Activated CD4-positive, alpha-beta T cell treated with anti-CD3 and anti-CD28 coated beads, Interleukin-10, Interleukin-2, amounts not matched to agents 100 ng/mL and 50 ng/mL, durations not matched to agents 16 hours and 8 hours (primary cell): ENCODE data around the gene METTL16.
"Not testable (repeated sequence)": the region's sequence is repeated elsewhere in the genome, so short reads cannot be mapped to it uniquely, and the experiment has no call there.

Source experiments
- DNase-seq: peaks from one replicate; pipeline ENCODE4 v3.0.0-alpha.2; 2020

The METTL16 gene

DNA sequence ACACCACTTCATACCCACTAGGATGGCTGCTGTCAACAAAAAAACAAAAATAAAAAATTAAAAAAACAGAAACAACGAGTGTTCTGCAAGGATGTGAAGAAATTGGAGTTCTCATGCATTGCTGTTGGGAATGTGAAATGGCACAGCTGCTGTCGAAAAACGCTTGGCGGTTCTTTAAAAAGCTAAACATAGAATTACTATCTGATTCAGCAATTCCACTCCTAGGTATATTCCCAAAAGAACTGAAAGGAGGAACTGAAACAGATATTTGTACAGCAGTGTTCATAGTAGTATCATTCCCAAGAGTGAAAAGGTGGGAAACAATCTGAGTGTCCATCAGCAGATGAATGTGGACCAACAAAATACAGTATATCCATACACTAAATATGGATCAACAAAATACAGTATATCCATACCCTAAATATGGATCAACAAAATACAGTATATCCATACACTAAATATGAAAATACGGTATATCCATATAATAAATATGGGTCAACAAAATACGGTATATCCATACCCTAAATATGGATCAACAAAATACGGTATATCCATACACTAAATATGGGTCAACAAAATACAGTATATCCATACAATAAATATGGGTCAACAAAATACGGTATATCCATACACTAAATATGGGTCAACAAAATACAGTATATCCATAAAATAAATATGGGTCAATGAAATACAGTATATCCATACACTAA, 8.7 kb downstream of the METTL16 start:
- DNase-seq = no peak

DNA sequence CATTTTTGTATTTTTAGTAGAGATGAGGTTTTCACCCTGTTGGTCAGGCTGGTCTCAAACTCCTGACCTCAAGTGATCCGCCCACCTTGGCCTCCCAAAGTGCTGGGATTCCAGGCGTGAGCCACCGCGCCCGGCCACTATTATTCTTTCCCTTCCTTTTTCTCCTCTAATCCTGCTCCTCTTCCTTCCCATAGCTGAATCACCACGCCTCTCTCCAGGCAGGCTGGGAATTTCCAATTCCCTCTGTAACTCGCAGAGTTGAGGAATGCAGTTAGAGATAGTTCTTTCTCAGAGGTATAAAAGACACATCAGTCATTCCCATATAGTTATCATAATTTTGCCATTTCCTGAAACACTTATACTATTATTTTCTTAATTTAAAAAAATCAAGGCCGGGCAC, 11.2 kb downstream of the METTL16 start:
- no peak for DNase-seq

- not testable (repeated sequence) for DNase-seq
Measured at GRCh38 chr17:2489286-2489685, 22.4 kb downstream of the METTL16 start.

DNA sequence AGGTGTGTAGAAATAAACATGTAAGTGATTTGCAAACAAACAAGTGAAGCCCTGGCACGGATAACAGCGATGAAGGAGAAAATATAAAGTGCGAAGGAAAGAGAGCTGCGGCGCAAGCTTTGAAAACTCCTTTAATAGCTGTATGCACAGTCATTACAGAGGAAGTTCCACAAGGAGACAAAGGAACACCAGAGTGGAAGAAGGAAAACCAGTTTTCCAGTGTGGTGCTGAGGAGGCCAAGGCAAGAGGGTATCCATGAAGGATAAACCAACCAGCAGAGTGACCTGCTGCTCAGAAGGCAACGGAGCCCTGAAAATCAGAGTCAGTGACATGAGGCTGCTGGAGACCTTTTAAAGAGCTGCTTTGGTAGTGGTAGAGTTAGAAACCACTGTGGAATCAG, 24.4 kb downstream of the METTL16 start:
- no peak for DNase-seq

DNA sequence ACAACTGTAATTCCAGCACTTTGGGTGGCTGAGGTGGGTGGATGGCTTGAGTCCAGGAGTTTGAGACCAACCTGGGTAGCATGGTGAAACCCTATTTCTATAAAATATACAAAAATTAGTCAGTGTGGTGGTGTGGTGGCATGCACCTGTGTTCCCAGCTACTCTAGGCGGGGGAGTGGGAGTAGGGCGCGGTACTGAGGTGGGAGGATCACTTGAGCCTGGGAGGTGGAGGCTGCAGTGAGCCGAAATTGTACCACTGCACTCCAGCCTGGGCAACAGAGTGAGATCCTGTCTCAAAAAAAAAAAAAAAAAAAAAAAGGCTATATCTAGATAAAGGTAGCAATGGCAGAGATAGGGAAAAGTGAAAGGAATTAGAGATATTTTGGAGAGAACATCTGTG, 25.0 kb downstream of the METTL16 start:
- DNase-seq = not testable (repeated sequence)

- DNase-seq = no peak
Measured at GRCh38 chr17:2485970-2486369, 25.7 kb downstream of the METTL16 start.

GRCh38 chr17:2485543-2485942, 26.1 kb downstream of the METTL16 start:
- no peak for DNase-seq

DNA sequence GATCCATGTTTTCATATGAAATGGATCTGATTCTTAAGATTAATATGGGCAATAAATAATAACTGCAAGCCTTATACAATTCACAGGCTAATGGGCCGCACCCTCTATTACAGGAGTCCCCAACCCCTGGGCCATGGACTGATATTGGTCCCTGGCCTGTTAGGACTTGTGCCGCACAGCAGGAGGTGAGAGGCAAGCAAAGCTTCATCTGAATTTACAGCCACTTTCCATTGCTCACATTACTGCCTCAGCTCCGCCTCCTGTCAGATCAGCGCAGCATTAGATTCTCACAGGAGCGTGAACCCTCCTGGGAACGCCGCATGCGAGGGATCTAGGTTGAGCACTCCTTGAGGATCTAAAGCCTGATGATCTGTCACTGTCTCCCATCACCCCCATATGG, 26.8 kb downstream of the METTL16 start:
- DNase-seq = no peak

DNA sequence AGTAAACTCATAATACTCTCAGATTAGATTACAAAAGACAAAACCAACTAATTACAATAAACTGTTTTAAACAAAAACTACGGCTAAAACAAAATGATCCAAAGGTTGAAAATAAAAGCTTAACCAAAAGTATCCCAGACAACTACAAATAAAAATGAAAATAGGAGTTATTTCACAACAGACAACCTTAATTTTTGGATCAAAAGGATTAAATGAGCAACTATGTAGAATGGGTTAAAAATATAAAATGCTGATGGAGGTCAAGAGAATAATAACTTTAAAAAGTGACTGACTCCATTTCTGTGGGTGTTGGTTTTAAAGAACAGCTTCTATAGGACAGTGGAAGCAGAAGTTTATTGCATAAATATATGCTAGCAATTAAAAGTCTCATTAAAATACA, 28.6 kb downstream of the METTL16 start:
- no peak for DNase-seq

DNA sequence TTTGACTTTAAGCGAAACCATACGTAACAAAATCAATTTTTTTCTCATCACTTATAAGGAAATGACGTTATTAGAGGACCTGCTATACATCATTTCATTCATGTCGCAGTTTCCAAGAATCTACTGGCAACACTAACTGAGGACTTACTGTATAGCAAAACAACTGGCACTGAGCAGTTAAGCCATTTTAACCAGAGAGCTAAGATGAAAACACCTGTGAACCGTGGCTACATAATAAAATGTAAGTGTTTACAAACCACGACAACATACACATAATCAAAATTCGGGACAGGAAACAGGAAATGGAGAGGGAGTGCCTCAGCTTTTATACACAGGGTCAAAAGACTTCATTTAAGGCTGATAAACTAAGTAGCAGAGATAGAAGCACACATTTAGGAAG, 29.5 kb downstream of the METTL16 start:
- DNase-seq = peak; percentile 4

DNA sequence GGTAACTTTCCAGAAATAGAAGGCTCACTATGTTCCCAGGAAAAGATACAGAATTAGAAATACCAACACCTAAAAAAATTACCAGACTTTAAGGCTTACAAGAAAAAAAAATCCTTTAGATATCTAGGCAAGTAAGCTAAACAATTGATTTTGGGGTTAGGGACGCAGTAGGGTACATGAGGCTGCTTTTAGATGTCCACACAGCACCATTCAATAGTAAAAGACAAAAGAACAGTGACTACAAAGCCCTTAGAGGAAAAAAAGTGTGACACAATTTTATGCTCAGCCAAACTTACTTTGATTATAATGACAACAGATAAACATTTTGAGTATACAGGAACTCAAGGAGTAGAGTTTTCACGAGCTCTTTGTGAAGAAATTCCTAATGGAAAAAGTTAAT, 29.9 kb downstream of the METTL16 start:
- no peak for DNase-seq

GRCh38 chr17:2478458-2478857, 33.2 kb downstream of the METTL16 start:
- no peak for DNase-seq

GRCh38 chr17:2475056-2475455, 36.6 kb downstream of the METTL16 start:
- no peak for DNase-seq

- no peak for DNase-seq
Measured at GRCh38 chr17:2474371-2474770, 37.3 kb downstream of the METTL16 start.

DNA sequence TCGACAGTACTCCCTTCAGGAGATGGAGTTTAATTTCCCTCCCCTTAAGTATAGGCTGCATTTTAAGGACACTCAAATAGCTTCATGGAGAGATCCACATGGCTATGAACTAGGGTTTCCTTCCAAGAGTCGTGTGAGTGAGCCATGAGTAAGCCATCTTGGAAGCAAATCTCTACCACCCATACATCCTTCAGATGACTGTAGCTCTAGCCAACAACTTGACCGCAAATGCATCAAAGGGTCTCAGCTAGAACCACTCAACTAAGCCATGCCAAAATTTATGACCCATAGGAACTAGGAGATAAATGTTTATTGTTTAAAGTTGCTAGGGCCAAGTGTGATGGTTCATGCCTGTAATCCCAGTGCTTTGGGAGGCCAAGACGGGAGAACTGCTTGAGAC, 43.4 kb downstream of the METTL16 start:
- no peak for DNase-seq

- no peak for DNase-seq
Measured at GRCh38 chr17:2466931-2467330, 44.8 kb downstream of the METTL16 start.

DNA sequence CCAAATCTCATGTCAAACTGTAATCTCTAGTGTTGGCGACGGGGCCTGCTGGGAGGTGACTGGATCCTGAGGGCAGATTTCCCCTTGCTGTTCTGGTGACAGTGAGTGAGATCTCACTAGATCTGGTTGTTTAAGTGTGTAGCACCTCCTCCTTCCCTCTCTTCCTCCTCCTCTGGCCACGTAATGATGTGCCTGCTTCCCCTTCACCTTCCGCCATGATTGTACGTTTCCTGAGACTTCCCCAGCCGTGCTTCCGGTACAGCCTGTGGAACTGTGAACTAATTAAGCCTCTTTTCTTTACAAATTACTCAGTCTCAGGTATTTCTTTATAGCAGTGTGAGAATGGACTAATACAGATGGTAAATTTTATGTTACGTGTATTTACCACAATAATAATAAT, 49.2 kb downstream of the METTL16 start:
- DNase-seq = no peak

- DNase-seq = peak; percentile 81
Measured at GRCh38 chr17:2459917-2460271, 51.8 kb downstream of the METTL16 start.

- no peak for DNase-seq
Measured at GRCh38 chr17:2457913-2458312, 53.8 kb downstream of the METTL16 start.

GRCh38 chr17:2456475-2456874, 55.2 kb downstream of the METTL16 start:
- DNase-seq = no peak

DNA sequence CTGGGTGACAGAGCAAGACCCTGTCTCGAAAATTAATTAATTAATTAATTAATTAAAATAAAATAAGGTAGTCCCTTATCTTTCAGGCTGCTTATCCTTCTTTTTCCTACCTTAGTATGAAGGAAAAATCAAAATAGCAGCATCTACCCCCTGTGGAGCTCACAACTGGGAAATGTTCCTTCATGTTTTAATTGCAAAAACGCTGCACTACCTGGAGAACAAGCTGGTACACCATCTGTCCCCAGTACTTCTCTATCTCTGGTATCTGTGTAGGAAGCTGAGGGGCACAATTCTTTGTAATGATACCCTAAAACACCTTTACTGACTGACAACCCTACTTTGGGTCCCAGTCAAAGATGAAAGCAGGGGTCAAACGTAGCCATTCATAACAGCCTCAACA, 55.7 kb downstream of the METTL16 start:
- DNase-seq = no peak

DNA sequence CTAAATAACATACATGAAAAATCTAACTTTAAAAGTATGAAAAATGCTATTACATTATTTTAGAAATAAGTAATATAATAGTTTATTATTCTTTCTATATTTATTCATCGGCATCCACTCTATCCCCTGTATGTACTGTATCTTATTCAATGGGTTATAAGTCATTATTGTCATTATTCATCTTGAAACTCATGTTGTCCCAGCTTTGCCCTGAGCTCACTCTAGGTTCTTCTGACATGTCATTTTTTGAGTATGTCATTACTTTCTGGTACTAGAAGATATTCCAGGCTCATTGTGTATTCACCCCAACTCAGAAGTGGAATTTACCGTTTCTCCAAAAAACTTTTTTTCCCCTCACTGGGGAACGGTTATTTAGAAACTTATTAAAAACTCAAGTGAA, 57.8 kb downstream of the METTL16 start:
- peak; percentile 67 for DNase-seq

DNA sequence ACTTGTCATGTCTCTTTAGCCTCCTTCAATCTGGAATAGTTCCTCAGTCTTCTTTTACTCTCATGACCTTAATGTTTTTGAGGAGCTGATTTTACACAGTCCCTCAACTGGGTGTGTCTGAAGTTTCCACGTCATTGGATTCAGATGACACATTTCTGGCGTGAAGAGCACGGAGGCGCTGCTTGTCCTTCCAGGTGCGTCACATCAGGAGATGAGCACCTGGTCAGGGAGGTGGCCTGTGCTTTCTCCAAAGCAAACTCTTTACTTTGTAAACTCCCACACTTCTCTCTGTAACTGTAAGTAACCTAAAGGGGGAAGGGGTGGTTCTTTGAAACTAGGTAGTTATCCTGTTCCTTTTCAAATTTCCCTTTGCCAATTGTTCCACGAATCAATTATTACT, 58.4 kb downstream of the METTL16 start:
- DNase-seq = peak; percentile 23

GRCh38 chr17:2452216-2452750, 59.4 kb downstream of the METTL16 start:
- DNase-seq = no peak

GRCh38 chr17:2450016-2450650, 61.6 kb downstream of the METTL16 start:
- DNase-seq = no peak
